ENCODE data around the gene ATP9B. TPM values are rescaled to one million over a fixed set of nuclear protein-coding genes. Genes with fewer than 3 reads are reported as not detected.

ATP9B gene
- total RNA-seq, 2 donors from 2014 or later = 29.1 to 38.1 TPM

DNA sequence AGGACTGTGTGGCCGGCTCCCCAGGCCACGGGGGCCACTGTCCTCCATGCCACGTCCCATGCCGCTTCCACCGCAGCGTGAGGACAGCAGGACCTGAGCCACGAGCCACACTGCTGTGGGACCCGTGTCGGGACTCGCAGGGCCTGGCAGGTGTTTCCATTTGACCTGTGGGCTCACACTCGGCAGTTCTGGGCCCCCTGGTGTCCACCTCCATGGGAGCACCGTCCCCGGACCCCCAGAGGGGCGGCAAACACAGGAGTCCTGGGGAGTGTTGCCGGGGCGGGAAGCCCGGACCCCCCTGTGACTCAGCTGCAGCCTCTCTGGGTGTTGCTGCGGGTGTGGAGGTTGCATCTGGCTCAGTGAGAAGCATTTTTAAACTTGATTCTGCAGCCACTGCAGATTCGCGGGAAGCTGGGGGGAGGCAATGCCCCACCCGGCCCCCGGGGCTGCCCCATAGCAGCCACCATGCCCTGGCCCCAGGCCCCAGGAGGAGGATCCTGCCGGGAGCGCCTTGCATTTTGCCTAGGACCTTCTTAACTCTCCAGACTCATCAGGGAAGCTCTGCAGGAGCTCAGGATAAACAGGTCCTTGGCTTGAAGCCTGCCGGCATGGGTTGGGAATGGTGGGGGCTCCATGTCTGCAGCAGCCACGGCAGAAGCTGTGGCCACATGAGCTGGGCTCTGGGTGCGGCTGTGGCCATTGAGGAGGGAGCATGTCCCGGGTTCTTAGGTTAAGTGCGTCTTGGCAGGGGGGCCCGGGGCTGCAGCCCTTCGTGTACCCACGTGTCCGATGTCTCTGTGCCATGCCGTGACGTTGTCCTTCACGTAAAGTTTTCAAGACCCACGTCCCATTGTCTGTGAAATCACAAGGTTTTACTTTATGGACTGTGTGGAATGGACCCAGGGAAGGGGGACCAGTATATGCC is 357.4 kb downstream of the ATP9B start:
- no peak overlapping the region for H3K4me3 Mint-ChIP-seq

DNA sequence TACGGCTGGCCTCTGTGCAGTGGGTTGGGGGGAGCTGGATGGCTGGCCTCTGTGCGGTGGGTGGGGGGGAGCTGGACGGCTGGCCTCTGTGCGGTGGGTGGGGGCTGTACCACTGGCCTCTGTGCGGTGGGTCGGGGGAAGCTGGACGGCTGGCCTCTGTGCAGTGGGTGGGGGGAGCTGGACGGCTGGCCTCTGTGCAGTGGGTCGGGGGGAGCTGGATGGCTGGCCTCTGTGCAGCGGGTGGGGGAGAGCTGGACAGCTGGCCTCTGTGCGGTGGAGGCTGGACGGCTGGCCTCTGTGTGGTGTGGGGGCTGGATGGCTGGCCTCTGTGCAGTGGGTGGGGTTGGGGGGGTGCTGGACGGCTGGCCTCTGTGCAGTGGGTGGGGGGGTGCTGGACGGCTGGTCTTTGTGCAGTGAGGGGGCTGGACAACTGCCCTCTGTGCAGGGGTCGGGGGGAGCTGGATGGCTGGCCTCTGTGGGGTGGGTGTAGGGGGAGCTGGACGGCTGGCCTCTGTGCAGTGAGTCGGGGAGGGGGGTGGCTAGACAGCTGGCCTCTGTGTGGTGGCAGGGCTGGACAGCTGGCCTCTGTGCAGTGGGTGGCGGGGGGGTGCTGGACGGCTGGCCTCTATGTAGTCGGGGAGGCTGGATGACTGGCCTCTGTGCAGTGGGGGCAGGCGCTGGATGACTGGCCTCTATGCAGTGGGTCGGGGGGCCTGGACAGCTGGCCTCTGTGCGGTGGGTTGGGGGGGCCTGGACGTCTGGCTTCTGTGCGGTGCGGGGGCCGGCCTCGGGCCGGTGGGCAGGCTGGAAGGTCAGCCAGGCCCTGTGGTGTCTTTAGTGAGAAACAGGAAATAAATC is 358.4 kb downstream of the ATP9B start:
- H3K9ac ChIP-seq (ENCODE audit: extremely low read depth, low read length, poor library complexity, severe bottlenecking) = no peak overlapping the region
- no peak overlapping the region for H3K4me3 ChIP-seq (ENCODE audit: low read length)
- peak overlapping the region; percentile 49 for H3K27ac ChIP-seq (ENCODE audit: low read depth, low read length)
- TF ChIP-seq, protein P1, sequence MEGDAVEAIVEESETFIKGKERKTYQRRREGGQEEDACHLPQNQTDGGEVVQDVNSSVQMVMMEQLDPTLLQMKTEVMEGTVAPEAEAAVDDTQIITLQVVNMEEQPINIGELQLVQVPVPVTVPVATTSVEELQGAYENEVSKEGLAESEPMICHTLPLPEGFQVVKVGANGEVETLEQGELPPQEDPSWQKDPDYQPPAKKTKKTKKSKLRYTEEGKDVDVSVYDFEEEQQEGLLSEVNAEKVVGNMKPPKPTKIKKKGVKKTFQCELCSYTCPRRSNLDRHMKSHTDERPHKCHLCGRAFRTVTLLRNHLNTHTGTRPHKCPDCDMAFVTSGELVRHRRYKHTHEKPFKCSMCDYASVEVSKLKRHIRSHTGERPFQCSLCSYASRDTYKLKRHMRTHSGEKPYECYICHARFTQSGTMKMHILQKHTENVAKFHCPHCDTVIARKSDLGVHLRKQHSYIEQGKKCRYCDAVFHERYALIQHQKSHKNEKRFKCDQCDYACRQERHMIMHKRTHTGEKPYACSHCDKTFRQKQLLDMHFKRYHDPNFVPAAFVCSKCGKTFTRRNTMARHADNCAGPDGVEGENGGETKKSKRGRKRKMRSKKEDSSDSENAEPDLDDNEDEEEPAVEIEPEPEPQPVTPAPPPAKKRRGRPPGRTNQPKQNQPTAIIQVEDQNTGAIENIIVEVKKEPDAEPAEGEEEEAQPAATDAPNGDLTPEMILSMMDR (conservative IDR thresholded peaks at IDR 0.05) = no peak
- no peaks in the 10 kb centered on the region for H3K27me3 ChIP-seq (ENCODE audit: control insufficient read depth, insufficient read depth, low read length, poor library complexity, severe bottlenecking)
- Mint-ChIP-seq H3K4me1 (no peaks in the 10 kb centered on the region), H3K4me3 (no peak overlapping the region), H3K36me3 (ENCODE audit: low read depth) (peaks cover 29% of the 10 kb centered on the region), H3K9me3 (no peaks in the 10 kb centered on the region), H3K27me3 (ENCODE audit: insufficient read depth) (no peaks in the 10 kb centered on the region), H3K27ac (no peak overlapping the region)
- WGBS, 2 experiments (ENCODE audit: insufficient coverage in 1 of 2, insufficient read length in 1 of 2) = 94 to 95% methylated on average over 3 to 26 of the region's 29 CpGs
- DNase-seq = no peak
- H3K9me3 ChIP-seq (ENCODE audit: control insufficient read depth, low read length) = no peaks in the 10 kb centered on the region
- no peaks in the 10 kb centered on the region for H3K4me1 ChIP-seq (ENCODE audit: control insufficient read depth, insufficient read depth, low read length)
- H3K36me3 ChIP-seq (ENCODE audit: control insufficient read depth, insufficient read depth, low read length) = no peaks in the 10 kb centered on the region

More for the DNA sequence above, 357.4 kb downstream of the ATP9B start:
- no peaks in the 10 kb centered on the region for H3K36me3 ChIP-seq (ENCODE audit: control insufficient read depth, insufficient read depth, low read length)
- H3K9ac ChIP-seq (ENCODE audit: extremely low read depth, low read length, poor library complexity, severe bottlenecking) = no peak overlapping the region
- no peaks in the 10 kb centered on the region for H3K27me3 Mint-ChIP-seq (ENCODE audit: insufficient read depth)
- H3K27ac Mint-ChIP-seq = no peak overlapping the region
- H3K4me1 ChIP-seq (ENCODE audit: control insufficient read depth, insufficient read depth, low read length) = no peaks in the 10 kb centered on the region
- no peak overlapping the region for H3K27ac ChIP-seq (ENCODE audit: low read depth, low read length)
- H3K27me3 ChIP-seq (ENCODE audit: control insufficient read depth, insufficient read depth, low read length, poor library complexity, severe bottlenecking) = no peaks in the 10 kb centered on the region
- no peak for DNase-seq
- TF ChIP-seq, protein P1 (conservative IDR thresholded peaks at IDR 0.05) = no peak
- peaks cover 34% of the 10 kb centered on the region for H3K36me3 Mint-ChIP-seq (ENCODE audit: low read depth)
- no peaks in the 10 kb centered on the region for H3K4me1 Mint-ChIP-seq
- 92 to 95% methylated on average over 28 to 37 of the region's 37 CpGs for WGBS, 2 experiments (ENCODE audit: insufficient coverage in 1 of 2, insufficient read length in 1 of 2)
- no peak overlapping the region for H3K4me3 ChIP-seq (ENCODE audit: low read length)
- H3K9me3 Mint-ChIP-seq = no peaks in the 10 kb centered on the region
- H3K9me3 ChIP-seq (ENCODE audit: control insufficient read depth, low read length) = no peaks in the 10 kb centered on the region

Other genes with a start within 250 kb of the ATP9B start
- gene SALL3, start 89.6 kb upstream of the ATP9B start, total RNA-seq = 10 to 100 TPM in 1 of 2 donors, 1 to 10 TPM in 1; 9.5 to 36.4 TPM

All from endodermal cell (in vitro differentiated cells).